Astrocyte of the hippocampus (primary cell): ENCODE data around the gene MACROD2.

ENCODE experiments used
- DNase-seq: peaks from one replicate; pipeline ENCODE4 v3.0.0; 2011; ENCODE audit warnings: low read depth, low spot score

The MACROD2 gene

DNA sequence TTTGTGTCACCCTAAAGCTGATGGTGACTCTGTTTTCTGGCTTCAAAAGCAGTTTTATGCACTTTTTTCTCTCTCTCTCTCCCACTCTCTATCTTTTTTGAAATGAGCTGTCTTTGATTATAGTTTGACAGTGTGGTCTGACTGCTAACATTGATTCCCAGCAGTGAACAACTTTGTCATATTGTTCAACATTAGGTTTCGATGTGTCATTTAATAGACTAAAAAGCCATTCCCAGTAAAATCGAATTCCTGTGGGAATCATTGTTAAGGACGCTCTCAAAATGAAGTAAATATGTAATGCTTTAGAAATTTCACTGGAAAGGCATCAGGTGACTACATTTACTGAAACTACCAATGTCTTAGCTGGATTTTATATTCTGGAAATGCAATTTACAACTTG, 412.0 kb downstream of the MACROD2 start:
- DNase-seq, result no peak

DNA sequence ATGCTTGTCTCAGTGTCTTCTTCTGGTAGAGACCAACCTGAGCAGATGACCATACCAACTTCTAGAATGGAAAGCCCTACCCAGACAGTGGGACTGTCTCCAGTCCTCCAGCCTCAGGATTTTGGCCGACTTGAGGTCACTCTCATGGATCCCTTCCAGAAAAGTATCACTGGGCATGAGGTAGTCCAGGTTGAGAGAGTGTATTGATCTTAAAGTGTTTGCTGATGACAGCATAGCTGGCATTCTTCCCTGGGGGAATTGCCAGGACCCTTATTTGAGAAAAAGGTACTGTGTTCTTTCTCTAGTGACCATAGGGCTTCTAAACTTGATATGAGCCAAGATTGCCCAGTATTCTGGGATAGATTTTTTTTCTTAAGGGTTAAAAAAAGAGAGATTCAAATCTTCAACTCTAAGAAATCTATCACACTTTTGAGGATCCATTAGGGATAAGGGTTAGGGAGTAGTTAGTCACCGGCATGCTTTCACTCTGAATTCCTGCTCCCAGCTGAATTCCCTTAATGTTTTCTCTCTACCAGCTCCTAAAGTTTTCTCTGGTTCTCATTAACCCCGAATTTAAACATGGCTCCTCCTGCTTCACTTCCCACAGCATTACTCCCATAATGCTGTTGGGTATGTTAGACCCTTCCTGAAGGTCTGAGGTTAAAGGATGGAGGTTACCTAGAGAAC, 415.7 kb downstream of the MACROD2 start:
- DNase-seq, result no peak

DNA sequence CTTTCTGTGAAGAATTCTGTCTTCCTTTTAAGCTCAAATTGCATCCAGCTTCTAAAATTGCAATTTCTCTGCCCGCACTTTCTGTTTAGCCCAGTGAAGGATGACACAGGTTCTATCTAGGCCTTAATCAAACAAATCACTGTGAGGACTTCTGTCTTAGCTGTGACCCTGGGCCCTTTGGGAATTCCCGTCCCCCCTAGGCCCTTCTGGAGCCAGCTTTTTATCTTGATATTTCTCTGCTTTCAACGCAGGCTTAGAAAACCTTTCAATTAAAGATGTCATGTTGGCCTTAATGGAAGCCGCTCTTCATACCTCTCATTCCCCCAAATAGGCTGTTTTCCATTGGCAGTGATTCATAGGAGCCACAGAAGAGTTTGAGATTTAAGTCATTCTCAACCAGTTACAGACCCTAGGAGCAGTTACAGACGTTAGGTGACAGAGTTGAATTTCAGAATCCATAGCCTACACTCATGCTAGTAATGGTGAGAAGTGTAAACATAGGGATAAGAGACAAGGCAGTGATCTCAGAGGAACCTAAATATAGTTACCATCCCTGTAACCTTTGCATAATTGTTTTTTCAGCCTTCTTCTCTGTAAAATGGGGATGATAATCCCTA, 416.9 kb downstream of the MACROD2 start:
- DNase-seq, result no peak

DNA sequence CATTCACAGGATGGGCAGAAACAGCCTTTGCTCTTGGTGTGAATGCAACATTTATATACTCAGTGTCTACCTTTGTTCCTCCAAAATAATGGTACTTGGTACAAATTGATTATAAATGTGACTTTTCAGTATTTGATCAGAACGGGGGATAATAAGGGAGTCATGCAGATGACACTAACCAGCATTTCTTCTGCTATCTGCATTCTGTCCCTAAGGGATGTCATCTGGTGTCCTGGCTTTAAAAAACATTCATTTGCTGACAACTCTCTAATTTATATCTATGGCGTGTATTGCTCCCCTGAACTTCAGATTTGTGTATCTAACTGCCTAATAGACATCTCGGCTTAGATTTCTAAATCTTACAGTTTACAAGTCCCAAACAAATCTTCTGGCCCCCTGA, 418.5 kb downstream of the MACROD2 start:
- DNase-seq, result no peak

DNA sequence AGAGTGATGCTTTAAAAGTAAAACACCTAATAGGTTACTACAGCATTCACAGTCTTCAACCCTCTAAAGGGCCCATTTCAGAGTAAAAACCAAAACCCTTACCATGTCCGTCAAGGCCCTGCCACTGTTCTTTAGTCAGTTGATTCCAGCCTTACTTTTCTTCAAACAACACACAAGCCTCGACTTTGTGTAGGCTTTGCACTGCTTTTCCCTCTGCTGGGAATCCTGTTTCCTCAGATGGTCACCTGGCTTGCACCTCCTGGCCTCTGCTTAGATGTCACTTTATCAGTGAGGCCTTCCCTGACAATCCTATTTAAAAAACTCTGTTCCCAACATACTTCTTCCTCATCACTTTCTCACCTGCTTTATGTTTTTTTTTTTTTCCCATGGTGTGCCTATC, 419.2 kb downstream of the MACROD2 start:
- DNase-seq, result no peak

DNA sequence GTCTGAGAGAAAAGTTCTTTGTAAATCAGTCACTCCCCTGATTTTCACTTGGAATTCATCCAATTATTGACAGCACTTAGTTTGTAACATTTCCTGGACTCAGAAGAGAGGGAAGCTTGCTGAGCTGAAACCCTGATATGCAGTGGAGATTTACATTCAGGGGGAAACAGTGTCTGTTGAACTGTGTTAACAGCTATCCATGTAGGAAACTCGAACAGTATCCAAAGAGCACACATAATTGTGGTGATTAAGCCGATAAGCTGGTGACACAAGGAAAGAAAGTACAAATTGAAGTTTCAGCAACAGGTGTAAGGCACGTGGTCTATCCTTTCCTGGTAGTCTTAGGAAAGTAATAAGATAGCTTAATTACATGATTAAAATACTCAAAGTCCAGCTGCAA, 420.2 kb downstream of the MACROD2 start:
- DNase-seq, result peak; percentile 5

DNA sequence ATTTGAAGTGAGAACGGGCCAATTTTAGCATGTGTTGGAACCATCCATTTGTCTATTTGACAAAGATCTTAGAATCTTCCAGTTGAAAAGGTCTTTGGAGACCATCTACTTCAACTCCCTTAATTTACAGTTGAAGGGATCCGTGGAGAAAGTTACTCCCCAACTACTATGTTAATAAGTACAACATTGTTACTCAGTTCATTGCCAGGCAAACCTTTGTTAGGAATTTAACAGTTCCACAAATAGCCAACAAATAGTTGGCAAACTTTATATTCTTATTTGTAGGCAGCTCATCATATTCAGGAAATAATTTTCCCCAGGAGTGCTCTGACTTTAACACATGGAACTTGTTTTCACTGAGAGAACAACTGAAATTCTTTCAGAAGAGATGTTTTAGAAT, 423.1 kb downstream of the MACROD2 start:
- no peak for DNase-seq

DNA sequence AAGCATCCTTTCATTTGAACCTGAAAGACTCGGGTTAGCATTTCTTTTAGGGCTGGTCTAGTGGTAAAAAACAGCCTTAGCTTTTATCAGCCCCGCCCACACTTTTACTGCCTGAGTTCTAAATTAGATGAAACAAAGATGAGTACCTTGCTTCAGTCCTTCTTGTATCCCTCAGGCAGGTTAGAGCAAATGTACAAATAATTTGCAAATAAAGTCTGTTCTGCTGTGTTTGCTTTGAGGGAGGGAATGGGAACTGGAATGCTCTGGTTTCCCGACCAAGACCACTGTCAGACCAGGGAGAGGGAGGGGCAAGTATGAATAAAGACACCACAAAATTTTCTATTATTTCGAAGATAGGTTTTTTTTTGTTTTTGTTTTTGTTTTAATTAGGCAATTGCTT, 427.6 kb downstream of the MACROD2 start:
- no peak for DNase-seq

DNA sequence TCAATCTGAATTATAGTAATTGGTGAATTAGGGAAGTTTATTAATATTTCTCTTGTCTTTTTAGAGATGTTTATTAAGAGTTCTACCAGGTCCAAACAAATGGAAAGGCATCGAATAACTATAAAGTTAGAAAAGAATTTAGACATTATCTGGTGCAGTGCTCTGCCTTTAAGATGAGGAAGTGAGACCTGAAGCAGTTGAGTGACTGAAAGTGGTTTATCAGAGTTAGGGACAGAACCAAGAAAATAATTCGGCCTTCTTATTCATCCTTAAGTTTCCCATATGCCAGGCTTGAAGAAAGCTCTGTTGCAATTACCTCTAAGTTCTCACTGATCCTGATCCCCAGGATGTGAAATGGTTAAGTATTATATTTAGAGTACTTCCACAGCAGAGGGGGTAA, 436.3 kb downstream of the MACROD2 start:
- no peak for DNase-seq

DNA sequence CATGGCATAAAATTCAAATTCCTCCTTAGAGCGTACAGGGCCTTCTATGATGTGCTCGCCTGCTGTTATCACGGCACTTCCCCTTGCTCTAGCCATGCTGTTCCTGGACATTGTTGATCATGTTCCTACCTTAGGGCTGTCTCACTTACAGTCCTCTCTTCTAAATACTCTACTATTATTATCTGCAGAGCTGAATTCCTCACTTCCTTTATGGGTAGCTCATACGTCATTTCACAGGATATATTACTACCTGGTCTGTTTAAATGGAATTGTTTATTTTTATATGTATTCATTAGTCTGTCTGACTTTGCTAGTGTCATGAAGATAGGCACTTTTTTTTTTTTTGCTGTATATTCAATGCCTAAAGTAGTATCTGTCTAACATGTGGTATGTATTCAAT, 436.8 kb downstream of the MACROD2 start:
- DNase-seq, result no peak

DNA sequence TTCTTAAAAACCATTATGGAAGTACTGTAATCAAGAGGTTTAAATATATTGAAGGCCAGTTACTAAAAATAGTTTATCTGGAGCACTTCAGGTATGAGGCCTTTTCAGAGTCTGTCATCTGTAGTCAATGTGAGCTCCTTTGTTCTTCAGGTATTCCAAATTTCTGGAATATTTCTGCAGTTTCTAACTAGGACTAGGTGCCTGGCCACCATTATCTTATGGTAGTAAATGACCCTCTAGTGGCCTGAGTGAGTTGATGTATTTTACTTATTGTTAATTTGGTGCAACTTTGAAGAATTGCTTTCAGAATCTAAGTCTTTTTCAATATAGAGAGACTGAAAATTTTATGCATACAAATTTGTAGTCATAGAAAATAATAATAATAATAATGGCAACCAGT, 437.3 kb downstream of the MACROD2 start:
- no peak for DNase-seq

DNA sequence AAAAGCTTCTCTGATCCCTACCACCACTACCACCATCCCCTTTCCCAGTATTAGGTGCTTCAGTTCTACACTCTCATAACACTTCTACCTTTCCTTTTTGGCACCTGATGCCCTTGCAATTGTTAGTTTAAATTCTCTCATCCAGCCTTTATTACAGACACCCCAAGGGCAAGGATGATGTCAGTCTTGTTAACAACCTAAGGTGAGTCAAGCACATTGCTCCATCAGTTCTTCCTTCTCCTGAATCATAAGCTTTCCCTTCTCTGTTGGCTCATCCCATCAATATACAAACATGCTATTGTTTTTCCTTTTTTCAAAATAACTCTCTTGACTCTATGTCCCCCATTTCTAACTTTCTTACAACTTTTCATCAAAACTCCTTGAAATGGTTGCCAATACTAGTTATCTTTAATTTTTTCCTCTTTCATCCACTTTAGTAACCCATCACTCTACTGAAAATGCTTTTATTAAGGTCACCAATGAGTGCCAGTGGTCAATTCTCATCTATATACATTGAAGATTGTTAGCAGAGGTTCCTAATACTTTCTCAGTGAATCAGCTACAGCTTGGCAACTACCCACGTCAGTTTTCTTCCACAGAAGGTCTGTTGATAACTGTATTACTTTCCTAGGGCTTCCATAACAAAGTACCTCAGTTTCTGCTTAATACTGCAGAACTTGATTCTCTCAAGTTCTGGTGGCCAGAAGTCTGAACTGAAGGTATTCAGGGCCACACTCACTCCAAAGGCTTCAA, 439.2 kb downstream of the MACROD2 start:
- DNase-seq, result peak; percentile 32

DNA sequence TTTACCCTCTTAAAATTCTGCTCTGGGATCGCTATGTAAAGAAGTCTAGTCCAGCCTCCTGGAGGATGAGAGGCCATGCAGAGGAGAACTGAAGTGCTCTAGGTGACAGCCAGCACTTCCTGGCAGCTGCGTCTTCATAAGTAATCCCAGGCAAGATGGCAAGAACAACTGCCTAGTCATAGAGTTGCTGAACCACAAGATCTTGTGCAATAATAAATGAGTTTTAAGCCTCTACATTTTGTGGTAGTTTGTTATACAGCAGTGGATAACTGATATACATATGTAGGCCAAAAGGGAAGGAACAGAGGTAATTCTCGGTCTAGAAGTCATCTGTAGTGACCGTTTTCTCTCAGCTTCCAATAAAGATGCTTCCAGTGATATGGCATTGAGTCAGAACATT, 445.9 kb downstream of the MACROD2 start:
- DNase-seq, result no peak

DNA sequence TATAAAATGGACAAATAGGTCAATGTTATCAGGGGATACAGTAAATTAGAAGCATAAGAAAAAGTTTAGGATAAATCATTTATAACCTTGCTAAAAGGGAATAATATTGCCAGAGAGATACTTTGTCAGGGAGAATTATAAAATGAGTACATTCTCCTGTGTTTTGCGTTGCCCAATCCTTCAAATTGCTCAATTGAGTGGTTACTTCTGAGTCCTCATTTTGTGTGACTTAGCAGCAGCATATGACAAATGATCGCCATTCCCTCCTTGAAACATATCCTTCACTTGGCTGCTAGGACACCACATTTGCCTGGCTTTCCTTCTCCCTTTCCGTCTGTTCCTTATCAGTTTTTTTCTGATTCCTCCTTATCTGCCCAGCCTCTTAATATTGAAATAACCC, 448.8 kb downstream of the MACROD2 start:
- no peak for DNase-seq

DNA sequence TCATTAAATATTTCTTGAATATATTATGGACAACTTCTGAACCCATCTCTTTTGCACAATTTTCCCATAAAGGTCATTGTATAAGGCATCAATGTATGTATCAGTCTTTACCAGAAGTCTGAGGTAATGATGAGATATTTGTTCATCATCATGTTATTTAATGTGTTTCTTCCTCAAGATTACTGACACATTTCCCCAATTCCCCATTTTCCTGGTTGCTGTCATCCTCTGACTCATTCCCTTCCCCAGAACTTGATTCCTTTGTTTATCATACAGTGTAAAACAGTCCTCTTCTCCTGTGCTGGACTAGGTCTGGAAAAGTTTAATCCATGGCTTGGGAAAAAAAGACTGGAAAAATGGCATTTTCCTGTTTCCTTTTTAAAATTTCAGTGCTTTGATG, 450.0 kb downstream of the MACROD2 start:
- peak; percentile 21 for DNase-seq

DNA sequence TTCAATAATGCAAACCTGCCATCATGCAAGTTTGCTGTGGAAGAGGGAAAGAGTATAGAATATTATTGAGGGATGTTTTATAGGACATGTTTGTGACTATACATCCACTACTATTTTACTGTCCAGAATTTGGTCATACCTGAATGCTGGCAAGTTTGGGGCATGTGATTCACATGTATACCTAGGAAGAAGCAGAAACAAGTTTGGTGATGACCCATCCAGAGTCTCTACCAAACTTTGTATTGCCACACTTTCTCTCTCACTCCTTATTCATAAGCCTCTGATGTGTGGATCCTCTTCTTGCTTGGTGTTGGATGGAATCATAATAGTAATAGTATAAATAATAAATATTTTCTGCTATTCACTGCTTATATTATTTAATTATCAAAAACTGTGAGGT, 450.6 kb downstream of the MACROD2 start:
- no peak for DNase-seq

DNA sequence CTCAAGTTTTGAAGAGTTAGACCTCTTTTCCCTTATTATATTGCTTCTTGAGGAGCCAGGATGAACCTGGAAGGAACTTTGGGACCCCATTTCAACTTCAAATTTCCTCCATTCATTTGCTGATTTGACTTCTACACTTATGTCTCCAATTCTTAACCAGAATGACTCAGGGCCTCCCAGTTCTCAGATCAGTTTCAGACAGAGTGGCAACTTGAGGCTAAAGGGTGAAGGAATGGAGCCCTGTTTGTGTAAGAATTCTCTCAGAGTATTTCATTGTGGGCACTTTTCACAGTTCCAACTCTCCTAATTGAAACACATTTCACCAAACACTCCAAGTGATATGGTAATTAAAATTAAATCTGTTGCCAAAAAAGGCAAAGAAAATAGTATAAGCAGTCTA, 451.1 kb downstream of the MACROD2 start:
- DNase-seq, result peak; percentile 23

DNA sequence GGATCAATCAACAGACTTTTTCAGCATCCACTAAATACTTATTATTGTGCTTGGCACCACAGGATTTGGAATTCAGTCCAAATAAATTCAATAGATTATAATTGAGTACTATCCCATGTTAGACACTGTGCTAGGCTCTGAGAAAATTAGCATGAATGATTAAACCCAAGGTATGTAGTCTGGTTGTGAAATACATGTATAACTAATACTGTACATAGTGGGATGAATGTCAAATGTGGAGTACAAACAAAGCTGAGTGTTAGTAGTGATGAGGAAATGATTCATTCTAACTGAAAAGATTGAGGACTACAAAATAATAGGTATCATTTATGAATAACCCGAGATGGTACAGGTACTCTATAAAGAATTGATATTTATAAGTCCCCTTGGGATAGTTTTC, 454.0 kb downstream of the MACROD2 start:
- DNase-seq, result peak; percentile 35

DNA sequence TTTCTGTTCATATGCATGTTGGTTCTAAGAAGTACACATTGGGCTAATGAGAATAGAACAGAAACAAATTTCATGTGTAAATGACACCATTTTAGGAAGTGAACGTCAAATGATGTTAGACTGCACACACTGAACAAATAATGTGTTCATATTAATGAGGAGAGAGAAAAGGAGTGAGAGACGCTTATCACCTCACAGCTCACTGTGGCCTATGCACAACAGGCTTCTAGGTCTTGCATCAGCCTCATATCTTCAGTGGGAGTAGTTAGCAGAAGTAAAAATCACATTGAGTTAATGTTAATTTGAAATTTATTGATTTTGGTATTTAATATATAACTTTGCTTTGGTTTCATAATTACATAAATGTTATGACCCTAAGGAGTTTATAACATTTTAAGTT, 454.9 kb downstream of the MACROD2 start:
- no peak for DNase-seq

DNA sequence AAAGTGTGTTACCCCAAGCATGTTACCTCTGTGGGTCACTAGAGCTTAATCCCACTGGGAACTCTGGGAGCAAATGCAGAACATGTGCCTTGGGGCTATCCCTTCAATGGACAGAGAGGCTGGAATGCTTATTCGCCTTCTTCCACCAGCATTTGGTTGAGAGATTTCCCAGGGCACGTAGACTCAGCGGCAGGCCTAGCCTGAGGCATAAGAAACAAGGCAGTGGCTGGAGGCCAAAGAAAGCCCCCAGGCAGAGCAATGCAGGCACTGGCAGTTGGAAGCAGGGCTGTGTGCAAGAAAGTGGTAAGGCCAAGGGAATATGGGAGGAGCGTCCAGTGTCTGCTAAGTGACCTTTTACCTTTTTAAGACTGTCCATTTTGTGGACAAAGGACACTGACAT, 456.1 kb downstream of the MACROD2 start:
- no peak for DNase-seq

DNA sequence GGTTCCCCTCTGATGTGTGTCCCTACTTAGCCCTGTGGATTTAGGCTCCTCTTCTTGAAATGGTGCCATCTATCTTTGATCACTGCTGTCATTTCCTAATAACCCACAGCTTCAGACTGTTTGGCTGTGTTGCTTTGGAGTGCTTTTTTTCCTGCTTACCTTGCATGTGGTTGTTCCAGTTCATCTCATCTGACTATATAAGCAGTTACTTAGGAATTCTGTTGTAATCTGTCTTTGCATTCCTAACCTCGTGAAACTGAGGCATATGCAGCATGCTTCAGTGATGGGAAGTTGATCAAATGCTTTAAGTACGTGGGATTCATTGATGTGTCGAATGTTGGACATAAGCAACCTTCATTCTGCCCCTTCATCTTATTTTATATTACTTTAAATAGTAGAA, 457.9 kb downstream of the MACROD2 start:
- no peak for DNase-seq

DNA sequence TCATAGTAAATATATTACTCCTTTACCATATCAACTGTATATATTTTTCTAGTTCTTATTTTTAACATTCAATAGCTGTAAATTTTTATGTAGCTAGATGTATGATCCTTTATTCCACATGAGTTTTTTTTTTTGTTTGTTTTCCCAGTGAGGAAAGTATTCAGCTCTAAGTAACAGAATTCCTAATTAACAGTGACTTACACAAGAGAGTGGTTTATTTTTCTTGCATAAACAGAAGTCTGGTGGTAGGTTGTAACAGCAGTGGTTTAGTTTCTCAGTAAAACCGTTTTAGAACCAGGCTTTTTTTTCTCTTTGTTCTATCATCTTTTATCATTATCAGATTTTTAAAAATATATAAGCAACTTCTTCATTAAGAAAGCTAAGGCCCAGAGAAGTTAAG, 459.0 kb downstream of the MACROD2 start:
- DNase-seq, result no peak
